NCI-H345 treated with DMSO at 0.1 percent for 48 hours (cell line): ENCODE data around the gene LEMD1.
A peak's percentile ranks its signal among the peaks of the same experiment; 100 is the strongest.

Source experiments
- DNase-seq: peaks from one replicate; lab custom pipeline; 2025; ENCODE audit not compliant: unreplicated experiment; lab: John Stamatoyannopoulos, UW

Gene LEMD1

GRCh38 chr1:205337481-205337880, 84.4 kb downstream of the LEMD1 start:
- DNase-seq: no peak

- DNase-seq: peak; percentile 59
These were observed 86.2 kb downstream of the LEMD1 start for GRCh38 chr1:205335692-205336091.

DNA sequence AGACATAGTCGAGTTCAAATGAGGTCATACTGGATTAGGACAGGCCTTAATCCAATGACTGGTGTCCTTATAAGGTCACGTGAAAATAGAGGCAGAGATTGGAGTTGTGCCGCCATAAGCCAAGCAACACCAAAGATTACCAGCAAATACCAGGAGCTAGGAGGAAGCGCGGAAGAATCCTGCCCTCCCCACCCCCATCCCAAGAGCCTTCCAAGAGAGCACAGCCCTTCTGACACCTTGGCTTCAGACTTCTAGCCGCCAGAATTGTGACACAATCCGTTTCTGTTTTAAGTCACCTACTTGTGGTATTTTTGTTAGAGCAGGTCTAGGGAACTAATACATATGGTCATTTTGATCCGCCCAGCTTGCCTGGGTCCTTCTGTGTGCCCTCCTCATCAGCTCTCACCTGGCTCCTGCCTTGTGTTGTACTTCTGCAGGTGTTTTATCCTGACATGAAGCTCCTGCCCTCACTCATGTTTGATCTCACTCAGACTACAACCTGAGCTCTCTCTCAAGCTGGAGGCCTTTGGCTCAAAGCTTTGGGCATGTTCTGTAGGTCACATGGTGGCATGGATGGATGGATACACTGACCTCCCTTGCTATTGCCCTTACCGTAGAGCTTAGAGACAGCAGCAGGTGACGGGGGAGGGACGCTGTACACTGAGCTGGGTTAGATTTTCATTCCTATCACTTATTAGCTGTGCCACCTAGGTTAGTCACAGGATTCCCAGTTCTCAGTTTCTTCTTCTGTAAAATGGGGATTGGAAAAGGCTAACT, 89.7 kb downstream of the LEMD1 start:
- no peak for DNase-seq
